ENCODE measurements around the gene SLC25A4.

Gene SLC25A4

DNA sequence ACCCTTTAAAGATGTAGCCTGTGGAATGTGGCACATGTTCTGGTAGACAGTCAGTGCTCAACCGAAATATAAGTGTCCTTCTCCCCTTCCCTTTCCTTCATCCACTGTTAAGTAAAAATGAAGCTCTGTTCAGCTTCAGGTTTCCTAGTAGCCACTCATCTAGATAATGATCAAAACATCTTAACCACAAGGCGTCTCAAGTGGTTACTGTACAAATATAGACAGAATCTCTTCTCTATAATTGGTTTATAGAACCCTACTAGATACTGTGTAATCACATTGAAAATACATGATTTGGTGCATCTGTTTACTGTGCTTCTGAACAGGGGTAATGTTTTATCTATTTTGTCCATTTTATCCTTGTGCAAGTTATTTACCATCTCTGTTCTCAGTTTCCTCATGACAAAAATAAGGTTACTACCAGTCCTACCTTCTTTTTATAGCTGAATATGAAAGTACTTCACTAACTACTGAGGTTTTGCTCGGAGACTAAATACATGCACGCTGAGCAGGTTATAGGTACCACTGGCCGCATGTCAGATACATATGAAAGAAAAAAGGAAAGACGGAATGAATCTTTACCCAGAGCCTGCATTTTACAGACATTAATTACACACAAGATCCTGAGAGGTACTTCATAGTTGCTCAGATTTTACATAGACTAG is 20.3 kb upstream of the SLC25A4 start:
- DNase-seq: no peak

DNA sequence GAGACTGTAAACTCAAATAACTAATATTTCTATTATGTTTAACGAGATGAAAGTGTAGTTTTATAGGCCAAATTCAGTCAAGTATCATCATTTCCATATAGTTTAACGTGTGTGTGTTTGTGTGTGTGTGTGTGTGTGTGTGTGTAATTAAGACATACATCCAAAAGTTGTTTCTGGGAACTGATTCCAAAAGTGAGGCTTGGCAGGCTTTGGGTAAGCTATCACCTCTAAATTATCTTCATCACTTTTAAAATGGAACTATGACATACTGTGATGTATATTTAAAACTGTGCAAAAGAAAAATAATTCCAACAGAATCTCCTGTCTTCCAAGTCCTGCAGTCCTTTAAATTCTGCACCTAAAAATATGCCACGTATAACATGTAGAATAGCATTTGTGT is 19.1 kb upstream of the SLC25A4 start:
- no peak for DNase-seq

- no peak for DNase-seq
These were observed 15.8 kb upstream of the SLC25A4 start for GRCh38 chr4:185127021-185127925.

DNA sequence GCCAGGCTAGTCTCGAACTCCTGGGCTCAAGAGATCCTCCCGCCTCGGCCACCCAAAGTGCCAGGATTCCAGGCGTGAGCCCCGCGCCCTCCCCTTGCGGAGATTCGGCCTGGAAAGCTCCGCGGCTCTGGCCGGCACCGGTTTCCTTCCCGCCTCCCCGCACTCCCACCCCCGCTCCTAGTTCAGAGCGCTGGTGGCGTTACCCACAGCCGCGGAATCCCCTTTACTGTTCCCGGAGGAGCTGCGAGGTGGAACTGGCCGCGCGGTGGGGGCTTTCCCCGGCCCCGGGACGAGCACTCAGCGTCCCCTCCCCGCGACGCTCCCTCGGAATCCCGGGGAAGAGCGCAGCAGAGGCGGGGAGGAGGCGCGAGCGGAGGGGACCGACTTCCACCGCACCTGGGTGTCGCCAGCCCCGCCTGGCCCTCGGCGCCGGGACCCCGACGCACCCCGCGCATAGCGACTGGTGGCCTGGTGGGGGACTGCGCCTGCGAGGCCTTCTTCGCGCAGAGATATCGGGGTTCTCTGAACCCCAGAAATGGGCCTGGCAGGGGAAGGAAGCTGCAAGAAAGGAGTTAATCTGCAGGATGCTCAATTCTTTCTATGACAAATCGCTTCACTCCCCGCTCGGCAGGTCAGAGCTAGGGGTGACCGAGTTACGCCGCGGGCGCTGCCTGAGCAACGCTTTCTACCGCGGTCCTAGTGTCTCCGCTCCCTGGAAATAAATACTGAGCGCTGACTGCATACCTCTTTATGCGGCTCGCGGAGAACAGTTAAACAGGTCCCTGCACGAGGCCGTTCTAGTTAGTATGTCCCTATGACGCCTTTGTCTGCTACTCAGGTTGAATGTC is 14.6 kb upstream of the SLC25A4 start:
- no peak for DNase-seq

GRCh38 chr4:185134307-185134869 is 8.7 kb upstream of the SLC25A4 start:
- no peak for DNase-seq

- no peak for DNase-seq
These were observed 5.7 kb upstream of the SLC25A4 start for GRCh38 chr4:185137233-185137925.

DNA sequence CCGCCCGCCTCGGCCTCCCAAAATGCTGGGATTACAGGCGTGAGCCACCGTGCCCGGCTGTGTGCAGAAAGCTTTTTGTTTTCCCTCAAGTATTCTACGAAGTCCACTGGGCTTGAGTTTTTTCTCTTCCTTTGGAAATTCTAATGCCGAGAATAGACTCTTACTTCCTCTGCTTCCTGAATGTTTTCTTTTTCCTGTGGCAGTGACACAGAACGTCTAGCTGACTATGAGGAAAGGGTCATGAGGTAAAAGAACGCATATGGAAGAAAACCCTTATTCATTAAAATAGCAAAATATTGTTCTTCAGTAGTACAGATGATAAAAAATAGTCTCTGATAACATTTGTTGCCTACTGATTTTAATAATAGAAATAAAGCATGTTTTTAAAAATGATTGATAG is 4.9 kb upstream of the SLC25A4 start:
- no peak for DNase-seq

- DNase-seq: no peak
These were observed 3.3 kb upstream of the SLC25A4 start for GRCh38 chr4:185139736-185140135.

DNA sequence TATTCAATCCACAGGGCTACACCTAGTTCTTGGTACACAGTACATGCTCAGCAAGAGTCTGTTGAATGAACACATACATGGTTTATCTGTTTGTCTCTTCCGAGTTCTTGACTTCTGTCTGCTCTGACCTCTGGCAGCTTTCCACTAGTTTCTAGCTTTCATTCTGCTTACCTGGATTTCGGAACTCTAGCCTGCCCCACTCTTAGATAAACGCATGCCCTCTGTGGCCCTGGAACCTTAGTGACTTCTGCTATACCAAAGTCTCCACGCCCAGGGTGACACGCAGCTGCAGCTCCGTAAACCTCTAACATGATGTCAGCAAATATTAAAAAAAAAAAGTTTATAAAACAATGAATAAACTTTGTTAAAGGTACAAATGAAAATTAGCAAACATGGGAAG is 1.3 kb upstream of the SLC25A4 start:
- DNase-seq: no peak

GRCh38 chr4:185142564-185142911 is 528 bp upstream of the SLC25A4 start:
- DNase-seq: no peak

DNA sequence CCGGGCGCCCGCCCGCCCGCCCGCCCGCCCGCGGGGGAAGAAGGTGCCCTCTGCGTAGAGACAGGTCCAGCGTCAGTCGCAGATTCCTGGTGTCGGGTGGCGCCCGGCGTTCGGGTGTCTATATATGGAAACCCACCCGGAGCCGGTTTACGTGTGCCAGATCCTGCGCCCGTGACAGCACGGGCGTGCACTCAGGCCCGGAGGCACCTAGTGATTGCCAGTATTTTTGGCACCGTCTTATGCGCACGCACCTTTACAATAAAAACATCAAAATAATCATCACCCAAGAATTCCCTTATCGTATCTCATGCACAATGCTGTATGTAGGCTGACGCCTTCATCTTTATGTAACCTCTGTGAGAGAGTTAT is 519 bp downstream of the SLC25A4 start:
- DNase-seq: no peak

DNA sequence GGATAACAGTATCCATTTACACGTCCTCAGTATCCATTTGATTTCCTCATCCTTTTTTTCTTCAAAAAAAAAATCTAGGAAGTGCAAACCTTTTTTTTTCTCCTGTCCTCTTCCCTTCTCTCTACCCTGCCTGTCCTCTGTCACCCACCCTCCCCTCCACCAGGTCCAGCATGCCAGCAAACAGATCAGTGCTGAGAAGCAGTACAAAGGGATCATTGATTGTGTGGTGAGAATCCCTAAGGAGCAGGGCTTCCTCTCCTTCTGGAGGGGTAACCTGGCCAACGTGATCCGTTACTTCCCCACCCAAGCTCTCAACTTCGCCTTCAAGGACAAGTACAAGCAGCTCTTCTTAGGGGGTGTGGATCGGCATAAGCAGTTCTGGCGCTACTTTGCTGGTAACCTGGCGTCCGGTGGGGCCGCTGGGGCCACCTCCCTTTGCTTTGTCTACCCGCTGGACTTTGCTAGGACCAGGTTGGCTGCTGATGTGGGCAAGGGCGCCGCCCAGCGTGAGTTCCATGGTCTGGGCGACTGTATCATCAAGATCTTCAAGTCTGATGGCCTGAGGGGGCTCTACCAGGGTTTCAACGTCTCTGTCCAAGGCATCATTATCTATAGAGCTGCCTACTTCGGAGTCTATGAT is 1.7 kb downstream of the SLC25A4 start:
- DNase-seq: no peak

DNA sequence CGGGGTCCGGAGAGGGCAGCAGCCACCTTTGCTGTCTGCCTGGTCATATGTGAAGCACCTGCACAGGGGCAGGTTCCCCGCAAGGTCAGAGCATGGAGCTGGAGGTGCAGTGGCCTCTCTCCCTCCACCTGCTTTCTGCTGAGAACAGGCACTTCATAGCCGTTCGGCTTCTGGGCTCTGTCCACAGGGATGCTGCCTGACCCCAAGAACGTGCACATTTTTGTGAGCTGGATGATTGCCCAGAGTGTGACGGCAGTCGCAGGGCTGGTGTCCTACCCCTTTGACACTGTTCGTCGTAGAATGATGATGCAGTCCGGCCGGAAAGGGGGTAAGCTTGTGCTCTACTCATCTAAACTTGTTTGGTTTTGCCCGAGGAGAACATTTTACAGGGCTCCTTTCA is 2.5 kb downstream of the SLC25A4 start:
- DNase-seq: no peak

DNA sequence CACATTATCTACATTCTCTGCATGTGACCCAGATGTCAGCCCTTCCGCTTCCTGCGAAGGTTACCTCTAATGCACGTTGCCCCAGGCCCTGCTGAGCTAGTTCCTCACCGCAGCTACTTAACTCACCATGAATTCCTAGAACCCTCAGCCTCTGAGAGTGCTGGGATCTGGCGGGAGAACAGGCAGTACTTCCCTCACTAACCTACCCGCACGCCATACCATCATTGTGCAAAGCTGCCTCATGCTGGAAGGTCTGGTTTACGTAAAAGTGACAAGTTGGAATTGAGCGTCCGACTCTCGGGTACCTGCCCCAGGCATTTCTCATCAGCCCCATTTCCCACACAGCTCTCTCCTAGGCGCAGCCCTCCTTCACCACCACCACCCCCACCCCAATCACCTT is 6.3 kb downstream of the SLC25A4 start:
- no peak for DNase-seq

DNA sequence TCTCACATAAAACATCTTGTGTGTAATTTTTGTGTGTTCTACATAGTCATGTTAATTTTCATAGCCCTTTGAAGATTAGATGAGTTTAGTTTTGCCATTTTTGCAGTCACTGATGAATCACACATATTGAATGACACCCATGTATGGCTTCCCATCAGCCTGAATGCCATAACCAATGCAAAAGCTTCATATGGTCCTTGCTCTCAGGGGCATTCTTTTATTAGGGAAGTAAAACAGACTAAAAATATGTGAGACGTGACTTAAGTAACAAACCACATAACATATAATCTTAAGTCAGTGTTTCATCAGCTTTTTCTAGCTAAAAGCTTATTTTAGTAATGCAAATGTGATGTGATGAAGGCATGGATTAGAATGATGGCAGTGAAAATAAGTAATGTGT is 8.2 kb downstream of the SLC25A4 start:
- DNase-seq: no peak

DNA sequence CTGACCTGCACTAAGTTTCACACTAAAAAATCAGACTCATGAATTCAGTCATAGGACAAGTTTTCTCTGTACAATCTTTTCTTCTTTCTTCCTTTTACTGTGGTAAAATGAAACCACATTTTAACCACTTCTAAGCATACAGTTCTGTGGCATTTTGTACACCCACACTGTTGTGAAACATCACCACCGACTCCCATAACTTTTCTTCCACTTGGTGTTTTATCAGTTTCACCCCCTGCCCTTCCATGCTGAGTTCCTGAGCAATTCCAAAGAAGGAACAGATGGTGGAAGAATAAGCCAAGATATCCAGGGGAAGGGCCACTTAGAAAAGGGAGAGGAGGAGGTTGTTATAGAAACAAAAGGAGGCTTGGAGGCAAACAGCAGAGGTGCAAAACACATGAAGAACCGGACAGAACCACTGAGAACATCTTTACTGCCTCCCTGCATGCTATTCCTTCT is 22.6 kb downstream of the SLC25A4 start:
- DNase-seq: no peak

DNA sequence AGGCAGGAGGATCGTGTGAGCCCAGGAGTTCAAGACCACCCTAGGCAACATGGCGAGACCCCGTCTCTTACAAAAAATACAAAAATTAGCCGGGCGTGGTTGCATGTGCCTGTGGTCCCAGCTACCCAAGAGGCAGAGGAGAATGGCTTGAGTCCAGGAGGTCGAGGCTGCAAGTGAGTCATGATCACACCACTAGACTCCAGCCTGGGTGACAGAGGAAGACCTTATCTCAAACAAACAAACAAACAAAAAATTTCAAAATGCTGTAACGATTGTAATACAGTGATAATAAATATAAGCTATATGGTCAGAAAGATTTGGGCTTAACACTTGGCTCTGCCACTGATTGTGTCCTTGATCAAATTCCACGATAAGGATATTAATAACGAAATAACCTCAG is 24.2 kb downstream of the SLC25A4 start:
- DNase-seq: no peak

- no peak for DNase-seq
These were observed 28.5 kb downstream of the SLC25A4 start for GRCh38 chr4:185171373-185172071.

DNA sequence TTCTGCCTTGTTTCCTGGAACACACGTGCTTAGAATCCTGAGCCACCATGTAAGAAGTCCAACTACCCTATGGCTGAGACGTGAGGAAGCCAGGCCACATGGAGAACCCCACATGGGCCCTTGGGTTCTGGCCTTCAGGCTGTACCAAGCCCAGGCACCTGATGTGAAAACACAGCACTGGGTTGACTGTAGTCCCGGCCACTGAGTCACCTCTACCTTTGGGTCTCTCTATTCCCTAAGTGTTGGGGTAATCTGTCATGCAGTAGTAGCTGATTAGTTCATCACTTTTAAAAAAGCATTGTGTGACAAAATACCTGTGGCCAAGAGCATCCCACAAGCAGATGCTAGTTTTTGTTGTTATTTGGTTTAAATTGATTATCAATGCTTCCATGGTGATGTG is 36.4 kb downstream of the SLC25A4 start:
- DNase-seq: no peak

- no peak for DNase-seq
These were observed 39.2 kb downstream of the SLC25A4 start for GRCh38 chr4:185182239-185182638.

GRCh38 chr4:185183622-185184281 is 40.7 kb downstream of the SLC25A4 start:
- DNase-seq: peak; percentile 42
